Endothelial cell (in vitro differentiated cells): Measurements from ENCODE around the gene ITPRIP. TPM values are rescaled to one million over a fixed set of nuclear protein-coding genes. Genes with fewer than 3 reads are reported as not detected.

Experiments
- DNase-seq: peaks from one replicate; pipeline ENCODE4 v3.0.0; 2021; ENCODE audit warnings: low spot score
- H3K27ac Mint-ChIP-seq: one replicate; pipeline ENCODE4 v1.8.0; 2021; ENCODE audit warnings: mixed read lengths, inconsistent platforms; ENCODE audit not compliant: unreplicated experiment
- H3K27me3 Mint-ChIP-seq: one replicate; pipeline ENCODE4 v1.8.0; 2021; ENCODE audit warnings: mild to moderate bottlenecking, moderate library complexity, mixed read lengths, inconsistent platforms; ENCODE audit not compliant: unreplicated experiment
- H3K36me3 Mint-ChIP-seq: one replicate; pipeline ENCODE4 v1.8.0; 2021; ENCODE audit warnings: mild to moderate bottlenecking, low read depth, mixed read lengths, inconsistent platforms; ENCODE audit not compliant: unreplicated experiment
- H3K4me1 Mint-ChIP-seq: one replicate; pipeline ENCODE4 v1.8.0; 2021; ENCODE audit warnings: mild to moderate bottlenecking, mixed read lengths, inconsistent platforms; ENCODE audit not compliant: unreplicated experiment
- H3K4me3 Mint-ChIP-seq: one replicate; pipeline ENCODE4 v1.8.0; 2021; ENCODE audit warnings: mild to moderate bottlenecking, mixed read lengths, inconsistent platforms; ENCODE audit not compliant: unreplicated experiment
- H3K9me3 Mint-ChIP-seq: one replicate; pipeline ENCODE4 v1.8.0; 2021; ENCODE audit warnings: mixed read lengths, inconsistent platforms; ENCODE audit not compliant: unreplicated experiment
- CTCF ChIP-seq: fragments of 200-600 bp; sonication (generic); IDR thresholded peaks from one replicate; pipeline ENCODE4 v1.5.0; 2021; ENCODE audit warnings: antibody characterized with exemption; ENCODE audit not compliant: unreplicated experiment
- total RNA-seq: library from RNA; stranded (reverse); fragmentation: NEBNext Ultra II Directional; extraction: Animal tissue kit (Norgen Biotek cat#: 25700); gene quantifications from one replicate; pipeline ENCODE4 v1.2.1, GENCODE V29; 2021; ENCODE audit not compliant: unreplicated experiment

Gene ITPRIP
- total RNA-seq, 1 donor from 2014 or later: 16.3 TPM

GRCh38 chr10:104296687-104297436 is 41.4 kb downstream of the ITPRIP start:
- Mint-ChIP-seq H3K27ac (no peak overlapping the region), H3K27me3 (peaks cover 3% of the 10 kb centered on the region), H3K4me3 (no peak overlapping the region), H3K4me1 (peaks cover 10% of the 10 kb centered on the region), H3K9me3 (no peaks in the 10 kb centered on the region), H3K36me3 (no peaks in the 10 kb centered on the region)
- no peak for TF ChIP-seq CTCF
- no peak for DNase-seq

GRCh38 chr10:104293781-104294321 is 44.4 kb downstream of the ITPRIP start:
- Mint-ChIP-seq H3K36me3 (no peaks in the 10 kb centered on the region), H3K27me3 (peaks cover 3% of the 10 kb centered on the region)

GRCh38 chr10:104293011-104293410 is 45.3 kb downstream of the ITPRIP start:
- peaks cover 3% of the 10 kb centered on the region for H3K27me3 Mint-ChIP-seq
- no peak for TF ChIP-seq CTCF
- no peak for DNase-seq

More at GRCh38 chr10:104293781-104294321, 44.4 kb downstream of the ITPRIP start:
- DNase-seq: no peak
- Mint-ChIP-seq H3K4me3 (no peak overlapping the region), H3K4me1 (peaks cover 3% of the 10 kb centered on the region), H3K27ac (no peak overlapping the region), H3K9me3 (no peaks in the 10 kb centered on the region)
- TF ChIP-seq CTCF: no peak

GRCh38 chr10:104291439-104291951 is 46.8 kb downstream of the ITPRIP start:
- TF ChIP-seq CTCF: peak; percentile 99
- H3K27ac Mint-ChIP-seq: no peak overlapping the region
- H3K27me3 Mint-ChIP-seq: no peaks in the 10 kb centered on the region
- H3K36me3 Mint-ChIP-seq: no peaks in the 10 kb centered on the region
- no peak overlapping the region for H3K4me3 Mint-ChIP-seq
- peaks cover 3% of the 10 kb centered on the region for H3K4me1 Mint-ChIP-seq
- peak; percentile 88 for DNase-seq
- no peaks in the 10 kb centered on the region for H3K9me3 Mint-ChIP-seq

More at GRCh38 chr10:104293011-104293410, 45.3 kb downstream of the ITPRIP start:
- Mint-ChIP-seq H3K9me3 (no peaks in the 10 kb centered on the region), H3K36me3 (no peaks in the 10 kb centered on the region), H3K27ac (no peak overlapping the region), H3K4me3 (no peak overlapping the region), H3K4me1 (peaks cover 3% of the 10 kb centered on the region)

- H3K9me3 Mint-ChIP-seq: no peaks in the 10 kb centered on the region
- H3K27ac Mint-ChIP-seq: no peak overlapping the region
- H3K36me3 Mint-ChIP-seq: no peaks in the 10 kb centered on the region
- H3K4me3 Mint-ChIP-seq: no peak overlapping the region
- DNase-seq: no peak
- TF ChIP-seq CTCF: no peak
- no peaks in the 10 kb centered on the region for H3K27me3 Mint-ChIP-seq
- H3K4me1 Mint-ChIP-seq: peaks cover 3% of the 10 kb centered on the region
Observed at GRCh38 chr10:104288355-104288754, 49.9 kb downstream of the ITPRIP start.
